Ammon's horn (tissue), 1 donor: ENCODE results near the gene NHERF1.

Experiments
- DNase-seq: peaks from one replicate; pipeline ENCODE4 v3.0.0-alpha.2; 2016; ENCODE audit warnings: low spot score

Gene NHERF1

GRCh38 chr17:74732042-74732867 lies 16.2 kb upstream of the NHERF1 start:
- DNase-seq = no peak

- no peak for DNase-seq
These were observed 14.9 kb upstream of the NHERF1 start for GRCh38 chr17:74733365-74734122.

GRCh38 chr17:74734256-74734655 lies 14.2 kb upstream of the NHERF1 start:
- DNase-seq = no peak

- DNase-seq = no peak
These were observed 11.7 kb upstream of the NHERF1 start, which contains the start of gene RAB37 for GRCh38 chr17:74736513-74737298. Gene RAB37, plus strand, starts transcription at chr17:74737256. Its CDS starts 17 bp downstream, at chr17:74737273.

DNA sequence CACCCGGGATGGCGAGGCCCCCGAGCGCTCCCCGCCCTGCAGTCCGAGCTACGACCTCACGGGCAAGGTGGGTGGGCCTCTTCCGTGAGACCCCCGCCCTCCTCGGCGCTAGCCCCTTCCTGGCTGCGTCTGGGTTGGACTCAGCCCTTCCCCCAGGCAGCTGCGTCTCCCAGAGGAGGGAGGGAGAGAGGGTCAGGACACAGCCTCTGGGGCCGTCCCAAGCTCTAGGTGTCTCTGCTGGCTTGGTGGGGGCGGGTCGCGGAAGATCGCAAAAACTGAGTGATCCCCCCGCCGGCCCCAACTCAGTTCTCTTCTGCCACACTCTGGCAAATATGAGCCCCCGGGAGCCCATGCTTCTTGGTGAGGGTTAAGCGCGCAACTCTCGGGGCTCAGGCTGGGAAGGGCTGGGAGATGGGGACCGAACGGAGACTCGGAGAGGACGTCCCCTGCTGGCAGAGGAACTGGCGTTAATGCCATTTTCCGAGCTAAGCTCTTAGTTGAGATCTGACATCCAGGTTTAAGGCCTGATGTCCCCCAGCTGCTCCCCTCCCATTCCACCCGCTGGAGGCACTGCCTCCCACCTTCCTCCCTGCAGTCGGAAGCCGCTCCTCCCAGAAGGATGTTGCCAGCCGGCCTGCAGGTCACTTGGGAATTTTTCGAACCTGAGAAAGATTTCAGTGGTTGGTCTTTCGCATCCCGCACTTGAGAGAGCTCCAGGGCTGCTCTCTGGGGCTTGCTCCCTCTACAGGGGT lies 11.0 kb upstream of the NHERF1 start:
- DNase-seq = no peak

- no peak for DNase-seq
These were observed 10.1 kb upstream of the NHERF1 start for GRCh38 chr17:74738051-74738996.

DNA sequence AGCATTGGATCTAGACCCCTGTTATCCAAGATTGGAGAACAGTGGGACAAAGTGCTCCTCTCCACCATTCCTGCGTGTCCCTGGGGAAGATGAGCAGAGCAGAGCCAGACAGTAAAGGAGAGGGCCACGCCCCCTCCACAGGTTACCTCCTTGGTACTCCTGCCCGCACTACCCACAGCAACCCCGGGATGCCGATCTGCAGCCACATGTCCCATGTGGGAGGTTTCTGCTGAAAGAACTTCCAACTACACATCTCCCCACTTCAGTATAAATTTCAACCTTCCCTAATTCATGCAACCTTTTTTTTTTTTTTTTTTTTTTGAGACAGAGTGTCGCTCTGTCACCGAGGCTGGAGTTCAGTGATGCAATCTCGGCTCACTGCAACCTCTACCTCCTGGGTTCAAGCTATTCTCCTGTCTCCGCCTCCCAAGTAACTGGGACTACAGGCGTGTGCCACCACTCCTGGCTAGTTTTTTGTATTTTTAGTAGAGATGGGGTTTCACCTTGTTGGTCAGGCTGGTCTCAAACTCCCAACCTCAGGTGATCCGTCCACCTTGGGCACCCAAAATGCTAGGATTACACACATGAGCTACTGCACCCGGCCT lies 9.1 kb upstream of the NHERF1 start:
- no peak for DNase-seq

GRCh38 chr17:74740173-74740572 lies 8.3 kb upstream of the NHERF1 start:
- no peak for DNase-seq

DNA sequence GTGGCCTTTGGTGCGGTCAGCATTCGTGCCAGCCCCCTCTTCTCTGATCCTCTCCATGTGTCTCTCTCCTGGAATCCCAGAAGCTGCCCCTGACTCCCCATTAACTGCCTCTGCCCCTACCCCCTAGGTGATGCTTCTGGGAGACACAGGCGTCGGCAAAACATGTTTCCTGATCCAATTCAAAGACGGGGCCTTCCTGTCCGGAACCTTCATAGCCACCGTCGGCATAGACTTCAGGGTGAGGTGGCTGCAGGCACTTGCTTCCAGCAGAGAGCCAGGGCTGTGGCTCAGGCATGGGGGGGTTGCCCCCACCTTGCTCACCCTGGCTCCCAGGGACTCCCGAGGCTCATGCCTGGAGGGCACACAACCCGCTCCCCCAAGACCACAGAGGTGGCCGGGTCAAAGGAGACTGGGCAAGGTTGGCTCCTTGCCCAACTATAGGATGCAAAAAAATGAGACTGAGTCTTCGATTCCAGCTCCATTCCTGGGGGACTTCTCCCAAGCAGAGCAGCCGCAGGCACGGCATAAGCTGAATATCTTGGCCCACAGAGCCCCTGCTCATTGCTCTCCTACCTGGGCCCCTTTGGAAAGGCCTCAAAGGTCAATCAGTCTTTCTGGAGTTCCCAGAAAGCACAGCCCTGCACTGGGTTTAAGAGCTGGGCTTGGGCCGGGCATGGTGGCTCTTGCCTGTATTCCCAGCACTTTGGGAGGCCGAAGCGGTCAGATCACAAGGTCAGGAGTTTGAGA lies 7.6 kb upstream of the NHERF1 start:
- DNase-seq = no peak

DNA sequence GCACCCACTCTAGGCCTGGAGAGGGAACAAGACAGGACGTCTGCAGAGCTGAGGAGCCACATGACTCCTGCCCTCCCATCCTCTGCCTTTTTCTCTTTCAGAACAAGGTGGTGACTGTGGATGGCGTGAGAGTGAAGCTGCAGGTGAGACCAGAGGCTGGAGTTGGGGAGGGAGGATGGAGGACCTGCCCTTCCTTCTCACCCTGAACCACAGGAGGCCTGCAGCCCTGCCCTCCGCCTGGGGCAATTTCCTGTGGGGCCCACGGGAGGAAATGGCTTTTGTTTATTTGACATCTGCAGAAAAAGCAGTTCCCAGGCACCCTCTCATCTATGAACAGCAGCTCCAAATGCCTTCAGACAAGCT lies 6.3 kb upstream of the NHERF1 start:
- DNase-seq = no peak

- no peak for DNase-seq
These were observed 5.4 kb upstream of the NHERF1 start for GRCh38 chr17:74742978-74743545.

DNA sequence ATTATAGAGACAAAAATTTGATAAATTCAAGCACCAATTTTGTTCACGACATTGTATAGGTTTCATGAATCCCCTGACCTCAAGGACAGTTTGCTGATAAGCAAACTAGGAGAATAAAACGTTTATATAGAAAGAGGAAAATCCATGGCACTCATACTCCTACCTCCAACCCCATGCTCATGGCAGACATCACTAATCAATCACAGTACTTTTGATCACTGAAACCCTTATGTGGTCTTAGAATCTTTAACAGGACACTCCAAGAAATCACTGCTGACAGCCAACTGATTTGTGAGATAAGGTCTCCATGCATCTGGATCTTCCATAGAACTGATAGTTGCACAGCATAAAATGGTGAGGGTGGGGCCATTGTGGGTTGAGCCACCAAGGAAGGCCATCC lies 4.7 kb upstream of the NHERF1 start:
- DNase-seq = no peak

GRCh38 chr17:74744349-74744713 lies 4.1 kb upstream of the NHERF1 start:
- DNase-seq = no peak

- peak; percentile 79 for DNase-seq
These were observed 3.5 kb upstream of the NHERF1 start for GRCh38 chr17:74744714-74745547.

GRCh38 chr17:74745548-74746177 lies 2.8 kb upstream of the NHERF1 start:
- DNase-seq = no peak

DNA sequence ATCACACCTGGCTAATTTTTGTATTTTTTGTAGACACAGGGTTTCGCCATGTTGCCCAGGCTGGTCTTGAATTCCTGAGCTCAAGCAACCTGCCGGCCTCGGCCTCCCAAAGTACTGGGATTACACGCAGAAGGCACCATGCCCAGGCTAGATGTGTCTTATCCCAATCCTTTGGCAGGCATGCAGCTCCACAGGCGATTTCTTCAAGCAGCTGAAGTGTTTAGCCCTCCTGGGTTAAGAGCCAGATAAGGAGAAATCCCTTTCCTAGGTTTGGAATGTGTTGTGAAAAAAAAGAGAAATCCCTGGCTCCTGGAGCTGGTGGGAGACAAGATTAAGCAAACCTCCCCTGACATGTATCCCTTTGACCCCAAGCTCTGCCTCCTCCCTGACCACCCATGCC lies 2.1 kb upstream of the NHERF1 start:
- DNase-seq = no peak

- no peak for DNase-seq
These were observed 1.5 kb upstream of the NHERF1 start for GRCh38 chr17:74746922-74747321.

GRCh38 chr17:74748279-74748528 lies 224 bp upstream of the NHERF1 start:
- no peak for DNase-seq
